Liver (tissue), 9 donors: ENCODE data around the gene FZR1. TPM values are rescaled to one million over a fixed set of nuclear protein-coding genes. Genes with fewer than 3 reads are reported as not detected.

ENCODE experiments used
- DNase-seq: peaks from one replicate; pipeline ENCODE4 v3.0.0-alpha.2; 2017; ENCODE audit warnings: low spot score
- H3K27ac ChIP-seq, 2 donors: one replicate each; pipeline ENCODE4 v1.7.0; 2013; ENCODE audit warnings: inconsistent platforms in 2 of 2, low read length in 2 of 2, control low read depth in 1 of 2, low read depth in 1 of 2, mild to moderate bottlenecking in 1 of 2
- H3K27me3 ChIP-seq, 4 donors: one replicate each; pipeline versions ENCODE4 v1.6.1 to v1.7.0; 2013; ENCODE audit warnings: low read length in 3 of 4, inconsistent platforms in 1 of 4, mild to moderate bottlenecking in 1 of 4, moderate library complexity in 1 of 4; ENCODE audit not compliant: control insufficient read depth in 4 of 4, insufficient read depth in 4 of 4
- H3K36me3 ChIP-seq, 4 donors: one replicate each; pipeline versions ENCODE4 v1.6.1 to v1.7.0; 2013; ENCODE audit warnings: low read length in 3 of 4, mild to moderate bottlenecking in 3 of 4, low read depth in 1 of 4, moderate library complexity in 1 of 4; ENCODE audit not compliant: control insufficient read depth in 4 of 4, insufficient read depth in 3 of 4
- H3K4me1 ChIP-seq, 4 donors: one replicate each; pipeline versions ENCODE4 v1.6.1 to v1.7.0; 2013; ENCODE audit warnings: low read length in 3 of 4, mild to moderate bottlenecking in 3 of 4, moderate library complexity in 1 of 4; ENCODE audit not compliant: control insufficient read depth in 4 of 4, insufficient read depth in 4 of 4
- H3K4me3 ChIP-seq, 3 donors: one replicate each; pipeline versions ENCODE4 v1.6.1 to v1.7.0; 2013; ENCODE audit warnings: low read length in 3 of 3, control low read depth in 1 of 3, low read depth in 1 of 3, mild to moderate bottlenecking in 1 of 3
- H3K9ac ChIP-seq, 2 donors: one replicate each; pipeline ENCODE4 v1.7.0; 2013; ENCODE audit warnings: low read length in 2 of 2, mild to moderate bottlenecking in 2 of 2, moderate library complexity in 2 of 2, control low read depth in 1 of 2, low read depth in 1 of 2
- H3K9me3 ChIP-seq, 4 donors: one replicate each; pipeline versions ENCODE4 v1.6.1 to v1.7.0; 2013; ENCODE audit warnings: low read length in 3 of 4; ENCODE audit not compliant: control insufficient read depth in 4 of 4
- ATF3 ChIP-seq: IDR thresholded peaks from 2 replicates; pipeline ENCODE4 v1.6.1; 2016; ENCODE audit warnings: antibody characterized with exemption
- CTCF ChIP-seq: fragments of 150-350 bp; IDR thresholded peaks from 2 replicates; pipeline ENCODE4 v1.5.1; 2017; ENCODE audit warnings: improper control_type of control experiment, low read depth, low read length; ENCODE audit not compliant: missing input control
- EGR1 ChIP-seq, 2 donors: IDR thresholded peaks; 2 replicates each; pipeline ENCODE4 v1.6.1; 2016 to 2018; ENCODE audit warnings: antibody characterized with exemption in 2 of 2, low read depth in 2 of 2
- FOXA1 ChIP-seq: IDR thresholded peaks from 2 replicates; pipeline ENCODE4 v1.6.1; 2016; ENCODE audit warnings: antibody characterized with exemption
- FOXA2 ChIP-seq: IDR thresholded peaks from 2 replicates; pipeline ENCODE4 v1.6.1; 2016; ENCODE audit warnings: antibody characterized with exemption
- GABPA ChIP-seq, 2 donors: IDR thresholded peaks in 1 of 2; conservative IDR thresholded peaks in 1 of 2; 2 replicates each; pipeline ENCODE4 v1.6.1; 2016; ENCODE audit warnings: antibody characterized with exemption in 2 of 2, mild to moderate bottlenecking in 1 of 2, moderate library complexity in 1 of 2
- HNF4A ChIP-seq, 2 donors: conservative IDR thresholded peaks; 2 replicates each; pipeline ENCODE4 v1.6.1; 2016; ENCODE audit warnings: antibody characterized with exemption in 2 of 2, mild to moderate bottlenecking in 2 of 2
- HNF4G ChIP-seq: IDR thresholded peaks from 2 replicates; pipeline ENCODE4 v1.6.1; 2016; ENCODE audit warnings: antibody characterized with exemption
- JUND ChIP-seq, 2 donors: IDR thresholded peaks; 2 replicates each; pipeline ENCODE4 v1.6.1; 2016; ENCODE audit warnings: antibody characterized with exemption in 2 of 2
- MAX ChIP-seq: IDR thresholded peaks from 2 replicates; pipeline ENCODE4 v1.6.1; 2016; ENCODE audit warnings: antibody characterized with exemption
- NR2F2 ChIP-seq: IDR thresholded peaks from 2 replicates; pipeline ENCODE4 v1.6.1; 2016; ENCODE audit warnings: antibody characterized with exemption
- RAD21 ChIP-seq, 2 donors: IDR thresholded peaks; 2 replicates each; pipeline ENCODE4 v1.6.1; 2016; ENCODE audit warnings: antibody characterized with exemption in 2 of 2, mild to moderate bottlenecking in 2 of 2
- REST ChIP-seq: IDR thresholded peaks from 2 replicates; pipeline ENCODE4 v1.6.1; 2016; ENCODE audit warnings: antibody characterized with exemption, mild to moderate bottlenecking
- RXRA ChIP-seq, 2 donors: IDR thresholded peaks; 2 replicates each; pipeline ENCODE4 v1.6.1; 2017 to 2018; ENCODE audit warnings: antibody characterized with exemption in 2 of 2, mild to moderate bottlenecking in 1 of 2
- TAF1 ChIP-seq: conservative IDR thresholded peaks from 2 replicates; pipeline ENCODE4 v1.6.1; 2016; ENCODE audit warnings: antibody characterized with exemption, mild to moderate bottlenecking
- YY1 ChIP-seq: IDR thresholded peaks from 2 replicates; pipeline ENCODE4 v1.6.1; 2016; ENCODE audit warnings: antibody characterized with exemption, mild to moderate bottlenecking
- ZBTB33 ChIP-seq: IDR thresholded peaks from 2 replicates; pipeline ENCODE4 v1.6.1; 2016; ENCODE audit warnings: antibody characterized with exemption
- WGBS: extraction: QIAGEN DNeasy Blood & Tissue Kit; methylation state at CpG from one replicate; pipeline ENCODE4 v1.1.7; 2013; 5-methylcytosine and 5-hydroxymethylcytosine counted together
- polyA plus RNA-seq, 2 donors: library from polyadenylated mRNA; stranded (reverse) in 1 of 2; unstranded in 1 of 2; fragments of 200-250 nt in 1 of 2; fragments of >200 nt in 1 of 2; fragmentation: Nextera tagmentation in 1 of 2; extraction: Ambion mirVana in 1 of 2; gene quantifications; one replicate each; pipeline versions ENCODE4 v1.2.1 to v1.2.3, GENCODE V29; 2013 to 2015
- total RNA-seq, 2 donors: library from RNA; depleted of rRNA; stranded (reverse); fragments of >200 nt; gene quantifications; one replicate each; pipeline ENCODE4 v1.2.3, GENCODE V29; 2014
- donor health status: healthy.
- donor health status: healthy.
- donor health status: healthy.
- donor health status: healthy.
- donor health status: healthy.

FZR1 gene
- total and polyA plus RNA-seq, 4 donors = 17.0 to 27.3 (median 20.3) TPM

GRCh38 chr19:3531716-3532115 lies 25.6 kb downstream of the FZR1 start:
- 96% methylated on average over 29 of the region's 29 CpGs for WGBS
- Histone ChIP-seq H3K9ac (no peak overlapping the region), H3K36me3 (peaks cover 15 to 73% (median 34%) of the 10 kb centered on the region in 4 donors), H3K27ac (no peak overlapping the region), H3K9me3 (no peaks in the 10 kb centered on the region), H3K27me3 (no peaks in the 10 kb centered on the region), H3K4me1 (no peaks in the 10 kb centered on the region), H3K4me3 (no peak overlapping the region)
- TF ChIP-seq REST (no peak), RAD21 (IDR thresholded peaks at IDR 0.05) (no peak), RXRA (IDR thresholded peaks at IDR 0.05) (no peak), NR2F2 (no peak), CTCF (no peak), GABPA (IDR thresholded peaks at IDR 0.05 in 1 of 2, conservative IDR thresholded peaks at IDR 0.05 in 1 of 2) (no peak), ZBTB33 (no peak), HNF4G (no peak), ATF3 (no peak), HNF4A (conservative IDR thresholded peaks at IDR 0.05) (no peak)
- DNase-seq = no peak

- H3K4me3 ChIP-seq = no peak overlapping the region
- no peaks in the 10 kb centered on the region for H3K9me3 ChIP-seq
- H3K36me3 ChIP-seq = peaks cover 13 to 71% (median 33%) of the 10 kb centered on the region in 4 donors
- no peak overlapping the region for H3K9ac ChIP-seq
- 98% methylated on average over 33 of the region's 33 CpGs for WGBS
- TF ChIP-seq NR2F2 (no peak), FOXA1 (no peak), TAF1 (no peak), HNF4A (conservative IDR thresholded peaks at IDR 0.05) (no peak), ATF3 (no peak), HNF4G (no peak), RXRA (IDR thresholded peaks at IDR 0.05) (no peak), JUND (IDR thresholded peaks at IDR 0.05) (no peak), GABPA (IDR thresholded peaks at IDR 0.05 in 1 of 2, conservative IDR thresholded peaks at IDR 0.05 in 1 of 2) (no peak), EGR1 (IDR thresholded peaks at IDR 0.05; ENCODE audit: low read depth in 2 of 2) (no peak), FOXA2 (no peak), ZBTB33 (no peak), MAX (no peak), YY1 (no peak)
- DNase-seq = no peak
- no peaks in the 10 kb centered on the region for H3K4me1 ChIP-seq
- no peak overlapping the region for H3K27ac ChIP-seq
- H3K27me3 ChIP-seq = no peaks in the 10 kb centered on the region
Measured at GRCh38 chr19:3532154-3532786, 26.2 kb downstream of the FZR1 start.
